Endothelial cell of hepatic sinusoid (primary cell): ENCODE data around the gene KRTAP3-1.
"Not testable (repeated sequence)": the region's sequence is repeated elsewhere in the genome, so short reads cannot be mapped to it uniquely, and the experiment has no call there.

ENCODE experiments used
- in situ Hi-C: cut with HindIII; loops from 2 replicates; pipeline ENCODE4 v1.10.0; 2017; ENCODE audit warnings: low sequenced_read_pairs

The KRTAP3-1 gene

GRCh38 chr17:41008811-41009210 lies at the start of gene KRTAP3-1:
Gene KRTAP3-1 (minus strand): TSS chr17:41009128. CDS start chr17:41009074, 54 bp downstream.
- in situ Hi-C loops: no loop called here

DNA sequence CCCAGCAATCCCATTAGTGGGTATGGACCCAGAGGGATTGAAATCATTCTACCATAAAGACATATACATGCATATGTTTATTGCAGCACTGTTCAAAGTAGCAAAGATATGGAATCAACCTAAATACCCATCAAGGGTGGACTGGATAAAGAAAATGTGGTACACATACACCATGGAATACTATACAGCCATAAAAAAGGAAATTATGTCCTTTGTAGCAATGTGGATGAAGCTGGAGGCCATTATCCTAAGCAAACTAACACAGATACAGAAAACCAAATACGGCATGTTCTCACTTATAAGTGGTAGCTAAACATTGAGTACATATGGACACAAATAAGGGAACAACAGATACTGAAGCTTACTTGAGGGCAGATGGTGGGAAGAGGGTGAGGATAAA lies 48.6 kb upstream of the KRTAP3-1 start:
- in situ Hi-C loops: no loop called here

DNA sequence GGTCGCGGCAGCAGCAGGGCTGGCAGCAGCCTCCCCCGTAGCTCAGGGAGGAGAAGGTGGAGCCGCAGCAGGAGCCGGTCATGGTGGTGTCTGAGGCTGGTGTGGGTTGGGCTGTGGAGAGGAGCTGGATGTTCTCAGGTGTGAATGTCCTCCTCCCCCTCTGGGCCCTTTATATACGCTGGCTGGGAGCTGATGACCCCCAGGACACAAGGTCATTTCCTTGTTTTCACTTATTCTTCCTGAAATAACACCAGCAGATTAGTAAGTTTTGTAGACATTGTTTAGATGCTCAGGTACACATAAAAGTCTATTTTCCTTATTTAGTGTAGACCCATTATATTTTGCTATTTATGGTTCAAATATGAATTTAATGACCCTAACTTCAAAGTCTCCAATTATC lies 46.2 kb upstream of the KRTAP3-1 start, which contains the start of gene KRTAP2-2:
TSS of gene KRTAP2-2 (minus strand) at position 101 of the 400 bp plus-strand sequence. CDS start at position 82, 19 bp downstream.
- in situ Hi-C loops: not testable (repeated sequence)

DNA sequence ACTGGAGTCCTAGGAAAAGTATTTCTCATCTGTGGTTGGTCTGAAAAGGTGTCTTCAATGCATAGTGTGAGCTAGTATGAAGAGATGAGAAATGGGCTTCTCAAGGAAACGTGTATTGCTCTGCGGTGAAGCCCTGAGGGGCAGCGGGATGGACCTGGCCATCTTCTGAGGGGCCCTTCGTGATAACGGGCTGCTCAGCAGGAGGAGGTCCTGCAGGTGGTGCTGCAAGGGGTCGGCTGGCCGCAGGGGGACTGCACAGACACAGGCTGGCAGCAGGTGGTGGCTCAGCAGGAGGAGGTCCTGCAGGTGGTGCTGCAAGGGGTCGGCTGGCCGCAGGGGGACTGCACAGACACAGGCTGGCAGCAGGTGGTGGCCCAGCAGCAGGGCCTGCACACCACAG lies 45.6 kb upstream of the KRTAP3-1 start:
- in situ Hi-C loops: not testable (repeated sequence)

- in situ Hi-C loops: no loop called here
These were observed 45.1 kb upstream of the KRTAP3-1 start for GRCh38 chr17:41054025-41054424.

- in situ Hi-C loops: no loop called here
These were observed 43.6 kb upstream of the KRTAP3-1 start for GRCh38 chr17:41052566-41052965.

DNA sequence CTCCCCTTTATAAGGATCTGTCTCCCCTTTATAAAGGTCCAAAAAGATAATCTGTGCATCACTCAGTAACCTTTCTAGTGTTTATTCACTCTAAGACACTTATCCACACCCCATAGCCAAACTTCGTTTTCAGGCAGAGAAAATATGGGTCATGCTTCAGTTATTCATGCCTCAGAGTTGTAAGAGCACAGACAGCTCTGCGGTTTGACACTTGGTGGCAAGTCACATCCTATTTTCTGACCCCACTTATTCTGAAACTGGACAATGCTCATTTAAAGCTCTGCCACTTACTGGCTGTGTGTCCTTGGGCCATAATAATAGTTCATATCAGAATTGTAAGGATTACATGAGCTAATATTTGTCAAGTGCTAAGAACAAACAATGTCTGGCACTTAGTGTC lies 40.2 kb upstream of the KRTAP3-1 start:
- in situ Hi-C loops: no loop called here

- in situ Hi-C loops: no loop called here
These were observed 39.5 kb upstream of the KRTAP3-1 start for GRCh38 chr17:41048441-41048840.

DNA sequence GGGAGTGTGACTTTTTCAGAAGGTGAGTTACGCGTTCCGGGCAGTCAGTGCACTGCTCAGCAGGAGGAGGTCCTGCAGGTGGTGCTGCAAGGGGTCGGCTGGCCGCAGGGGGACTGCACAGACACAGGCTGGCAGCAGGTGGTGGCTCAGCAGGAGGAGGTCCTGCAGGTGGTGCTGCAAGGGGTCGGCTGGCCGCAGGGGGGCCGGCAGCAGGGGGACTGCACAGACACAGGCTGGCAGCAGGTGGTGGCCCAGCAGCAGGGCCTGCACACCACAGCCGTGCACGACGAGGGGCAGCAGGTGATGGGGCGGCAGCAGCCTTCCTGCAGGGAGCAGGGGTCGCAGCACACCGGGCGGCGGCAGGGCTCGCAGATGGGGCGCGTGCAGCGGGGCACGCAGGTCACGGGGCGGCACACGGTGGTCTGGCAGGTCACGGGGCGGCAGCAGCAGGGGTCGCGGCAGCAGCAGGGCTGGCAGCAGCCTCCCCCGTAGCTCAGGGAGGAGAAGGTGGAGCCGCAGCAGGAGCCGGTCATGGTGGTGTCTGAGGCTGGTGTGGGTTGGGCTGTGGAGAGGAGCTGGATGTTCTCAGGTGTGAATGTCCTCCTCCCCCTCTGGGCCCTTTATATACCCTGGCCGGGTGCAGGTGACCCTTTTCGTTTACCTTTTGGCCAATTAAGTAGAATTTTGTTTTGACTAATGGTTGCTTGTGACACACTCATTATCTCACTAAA lies 38.0 kb upstream of the KRTAP3-1 start, which contains the start of gene KRTAP2-1:
TSS of gene KRTAP2-1 (minus strand) at position 582 of the 731 bp plus-strand sequence. CDS start at position 533, 49 bp downstream.
- in situ Hi-C loops: not testable (repeated sequence)

GRCh38 chr17:41042953-41043352 lies 34.0 kb upstream of the KRTAP3-1 start:
- in situ Hi-C loops: no loop called here

GRCh38 chr17:41040783-41041571 lies 32.0 kb upstream of the KRTAP3-1 start, which contains the start of gene KRTAP1-1:
Gene KRTAP1-1 (minus strand): TSS chr17:41041450. CDS start chr17:41041397, 53 bp downstream.
- in situ Hi-C loops: not testable (repeated sequence)

GRCh38 chr17:41037853-41038350 lies 29.0 kb upstream of the KRTAP3-1 start:
- in situ Hi-C loops: no loop called here

- in situ Hi-C loops: loop anchor here (5.0 kb wide), 1 partner anchor 37 kb away; the partner anchor contains the start of gene KRTAP3-2
These were observed 25.5 kb upstream of the KRTAP3-1 start, which contains the start of gene KRTAP1-3 for GRCh38 chr17:41034346-41034935. Gene KRTAP1-3 (minus strand): TSS chr17:41034874. CDS start chr17:41034821, 53 bp downstream.

DNA sequence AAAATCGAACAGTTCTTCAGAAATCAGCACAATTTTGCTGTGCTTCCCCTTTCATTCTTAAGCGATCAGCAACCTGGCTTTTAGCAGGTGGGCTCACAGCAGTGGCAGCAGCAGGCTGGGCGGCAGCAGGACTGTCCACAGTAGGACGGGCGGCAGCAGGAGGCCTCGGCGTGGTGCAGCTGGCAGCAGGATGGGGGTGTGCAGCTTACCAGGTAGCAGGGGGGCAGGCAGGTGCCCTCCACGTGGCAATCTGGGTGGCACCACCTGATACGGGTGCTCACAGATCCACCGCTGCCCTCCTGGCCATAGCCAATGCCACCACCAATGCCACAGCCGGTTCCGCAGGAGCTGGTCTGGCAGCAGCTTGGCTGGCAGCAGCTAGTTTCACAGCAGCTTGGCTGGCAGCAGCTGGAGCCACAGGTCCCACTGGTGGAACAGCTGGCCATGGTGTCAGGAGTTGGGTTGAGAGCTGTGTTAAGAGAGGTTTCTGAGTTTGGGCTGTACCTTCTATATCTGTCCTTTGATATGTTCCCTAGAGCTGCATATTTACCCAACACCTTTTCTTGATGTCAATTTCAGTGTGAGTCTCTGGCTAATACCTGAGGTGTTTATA lies 20.8 kb upstream of the KRTAP3-1 start, which contains the start of gene KRTAP1-4:
TSS of gene KRTAP1-4 (minus strand) at position 563 of the 613 bp plus-strand sequence. CDS start at position 446, 117 bp downstream.
- in situ Hi-C loops: loop anchor here (5.0 kb wide), 1 partner anchor 32 kb away; the partner anchor contains the start of gene KRTAP3-2

GRCh38 chr17:41026715-41027471 lies 18.0 kb upstream of the KRTAP3-1 start, which contains the start of gene KRTAP1-5:
Gene KRTAP1-5 (minus strand): TSS chr17:41027208. CDS start chr17:41027155, 53 bp downstream.
- in situ Hi-C loops: no loop called here

GRCh38 chr17:41024697-41025096 lies 15.8 kb upstream of the KRTAP3-1 start:
- in situ Hi-C loops: no loop called here

DNA sequence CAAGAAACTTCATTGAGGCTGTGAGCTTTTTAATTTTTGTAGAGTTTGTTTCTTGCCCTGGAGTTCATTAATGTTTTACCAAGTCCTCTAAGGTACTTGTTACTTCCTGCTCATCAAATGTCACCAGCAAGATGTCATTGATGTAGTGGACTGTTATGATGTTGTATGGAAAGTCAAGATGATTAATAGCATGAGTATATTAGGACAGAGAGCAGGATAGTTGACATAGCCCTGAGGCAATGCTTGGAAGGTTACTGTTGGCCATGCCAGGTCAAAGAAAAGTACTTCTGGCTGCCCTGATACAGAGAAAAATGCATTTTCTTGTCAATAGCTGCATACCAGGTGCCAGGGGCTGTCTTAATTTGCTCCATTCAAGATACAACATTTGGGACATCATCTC lies 11.4 kb upstream of the KRTAP3-1 start:
- in situ Hi-C loops: no loop called here

GRCh38 chr17:41019415-41019814 lies 10.5 kb upstream of the KRTAP3-1 start:
- in situ Hi-C loops: loop anchor here (10.0 kb wide), 1 partner anchor 195 kb away; no protein-coding TSS in a partner anchor

- in situ Hi-C loops: loop anchor here (10.0 kb wide), 1 partner anchor 196 kb away; no protein-coding TSS in a partner anchor
These were observed 9.6 kb upstream of the KRTAP3-1 start for GRCh38 chr17:41018541-41018940.
